Measurements from ENCODE around the gene PAX5.

DNA sequence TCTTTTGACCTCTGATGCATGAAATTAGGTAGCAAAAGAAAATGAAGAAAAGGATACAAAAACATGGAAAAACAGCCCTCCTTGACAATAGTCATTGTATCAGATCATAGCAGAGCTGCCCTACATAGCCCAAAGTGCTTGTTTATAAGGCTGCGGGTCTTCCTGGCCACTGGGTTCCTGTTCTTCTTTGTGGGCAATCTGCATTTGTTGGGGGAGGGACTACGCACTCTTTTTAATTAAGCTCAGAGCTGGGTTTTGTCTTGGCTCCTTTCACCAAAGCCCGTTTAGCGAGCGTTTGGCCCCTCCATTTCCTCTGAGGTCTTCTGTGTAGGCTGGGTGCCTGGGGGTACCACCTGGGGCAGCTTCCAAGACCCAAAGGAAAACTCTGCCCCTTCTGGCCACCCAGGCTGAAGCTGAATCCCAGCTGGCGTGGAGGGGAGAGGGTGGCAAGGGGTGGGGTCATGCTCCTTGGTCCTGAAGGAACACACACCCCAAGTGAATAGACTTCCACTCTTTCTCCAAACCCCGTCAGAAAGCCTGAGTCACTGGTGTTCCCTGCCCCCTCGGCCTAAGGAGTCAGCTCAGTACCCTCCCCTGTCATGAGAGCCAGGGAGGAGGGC, 6.5 kb upstream of the PAX5 start:
- no peak for TF ChIP-seq KLF10 (tag by site-specific recombination; IDR thresholded peaks at IDR 0.05)
- TF ChIP-seq, protein P1, sequence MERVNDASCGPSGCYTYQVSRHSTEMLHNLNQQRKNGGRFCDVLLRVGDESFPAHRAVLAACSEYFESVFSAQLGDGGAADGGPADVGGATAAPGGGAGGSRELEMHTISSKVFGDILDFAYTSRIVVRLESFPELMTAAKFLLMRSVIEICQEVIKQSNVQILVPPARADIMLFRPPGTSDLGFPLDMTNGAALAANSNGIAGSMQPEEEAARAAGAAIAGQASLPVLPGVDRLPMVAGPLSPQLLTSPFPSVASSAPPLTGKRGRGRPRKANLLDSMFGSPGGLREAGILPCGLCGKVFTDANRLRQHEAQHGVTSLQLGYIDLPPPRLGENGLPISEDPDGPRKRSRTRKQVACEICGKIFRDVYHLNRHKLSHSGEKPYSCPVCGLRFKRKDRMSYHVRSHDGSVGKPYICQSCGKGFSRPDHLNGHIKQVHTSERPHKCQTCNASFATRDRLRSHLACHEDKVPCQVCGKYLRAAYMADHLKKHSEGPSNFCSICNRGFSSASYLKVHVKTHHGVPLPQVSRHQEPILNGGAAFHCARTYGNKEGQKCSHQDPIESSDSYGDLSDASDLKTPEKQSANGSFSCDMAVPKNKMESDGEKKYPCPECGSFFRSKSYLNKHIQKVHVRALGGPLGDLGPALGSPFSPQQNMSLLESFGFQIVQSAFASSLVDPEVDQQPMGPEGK (tag by site-specific recombination; IDR thresholded peaks at IDR 0.05), result no peak

Data from HEK293 (cell line).